Measurements from ENCODE around the gene RNF175.
A peak's percentile ranks its signal among the peaks of the same experiment; 100 is the strongest.

Gene RNF175

DNA sequence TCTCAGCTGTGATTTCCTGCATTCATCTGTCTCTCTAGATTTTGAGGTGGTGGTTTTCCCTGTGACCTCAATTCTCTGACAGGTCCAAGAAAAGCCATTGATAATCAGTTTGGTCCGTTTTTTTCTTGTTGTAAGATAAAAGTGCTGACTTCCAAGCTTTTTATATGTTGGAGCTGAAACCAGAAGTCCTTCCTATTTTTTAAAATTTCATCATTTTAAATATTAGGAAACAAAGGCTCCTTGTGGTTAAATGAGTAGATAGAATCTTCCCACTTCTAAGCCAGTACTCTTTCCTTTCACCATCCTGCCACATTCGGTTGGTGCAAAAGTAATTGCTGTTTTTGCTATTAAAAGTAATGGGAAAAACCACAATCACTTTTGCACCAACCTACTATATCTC is 18.3 kb downstream of the RNF175 start:
- DNase-seq = no peak

DNA sequence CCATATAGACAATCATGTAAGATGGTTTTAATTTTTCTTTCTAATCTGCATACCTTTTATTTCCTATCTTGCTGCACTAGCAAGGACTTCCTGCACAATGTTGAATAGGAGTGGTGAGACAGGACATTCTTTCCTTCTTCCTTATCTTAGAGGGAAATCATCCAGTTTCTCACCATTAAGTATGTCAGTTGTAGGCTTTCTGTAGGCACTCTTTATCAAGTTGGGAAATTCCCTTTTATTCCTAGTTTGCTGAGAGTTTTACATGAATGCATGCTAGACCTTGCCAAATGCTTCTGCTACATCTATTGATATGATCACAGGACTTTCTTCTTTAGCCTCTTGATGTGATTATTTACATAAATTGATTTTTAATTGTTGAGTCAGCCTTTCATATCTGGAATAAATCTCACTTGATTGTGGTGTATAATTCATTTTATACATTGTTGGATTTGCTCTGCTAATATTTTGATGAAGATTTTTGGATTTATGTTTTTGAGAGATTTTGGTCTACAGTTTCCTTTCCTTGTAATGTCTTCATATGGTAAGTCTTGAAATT is 23.8 kb downstream of the RNF175 start:
- no peak for DNase-seq

DNA sequence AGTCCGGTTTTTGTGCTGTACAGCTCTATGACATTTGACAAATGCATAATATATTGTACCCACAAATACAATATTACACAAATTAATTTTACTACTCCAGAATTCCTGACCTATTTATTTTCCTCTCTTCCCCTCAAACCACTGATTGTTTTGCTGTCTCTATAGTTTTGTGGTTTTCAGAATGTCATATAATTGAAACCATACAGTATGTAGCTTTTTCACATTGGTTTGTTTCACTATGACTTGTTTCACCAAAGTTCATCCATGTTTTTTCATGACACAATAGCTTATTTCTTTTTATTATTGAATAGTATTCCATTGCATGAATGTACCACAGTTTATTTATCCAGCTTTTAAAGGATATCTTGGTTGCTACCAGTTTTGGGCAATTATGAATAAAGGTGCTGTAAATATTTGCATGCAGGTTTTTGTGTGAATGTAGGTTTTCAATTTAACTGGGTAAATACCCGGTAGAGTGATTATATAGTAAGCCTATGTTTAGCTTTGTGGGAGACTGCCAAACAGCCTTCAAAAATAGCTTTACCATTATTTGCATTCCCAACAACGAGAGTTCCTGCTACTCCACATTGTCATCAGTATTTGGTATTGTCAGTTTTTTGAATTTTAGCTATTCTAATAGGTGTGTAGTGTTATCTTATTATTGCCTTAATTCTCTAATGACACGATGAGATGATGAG is 25.9 kb downstream of the RNF175 start:
- no peak for DNase-seq

DNA sequence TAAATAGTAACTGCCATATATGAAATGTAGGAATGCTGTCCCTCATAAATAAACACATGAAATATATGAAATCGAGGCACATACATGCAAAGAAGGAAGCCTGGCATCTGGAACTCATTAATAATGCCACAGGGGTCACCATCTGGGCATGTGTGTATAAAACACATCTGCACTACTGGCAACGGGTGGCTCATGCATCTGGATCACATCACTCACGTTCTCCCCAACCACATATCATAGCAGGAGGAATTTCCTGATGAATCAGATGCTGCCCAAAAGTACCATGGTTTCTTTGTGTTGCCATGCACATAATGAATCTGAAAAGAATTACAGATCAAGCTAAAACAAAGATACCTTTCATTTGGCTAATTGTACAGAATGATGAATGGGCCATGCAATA is 28.6 kb downstream of the RNF175 start:
- peak; percentile 72 for DNase-seq

DNA sequence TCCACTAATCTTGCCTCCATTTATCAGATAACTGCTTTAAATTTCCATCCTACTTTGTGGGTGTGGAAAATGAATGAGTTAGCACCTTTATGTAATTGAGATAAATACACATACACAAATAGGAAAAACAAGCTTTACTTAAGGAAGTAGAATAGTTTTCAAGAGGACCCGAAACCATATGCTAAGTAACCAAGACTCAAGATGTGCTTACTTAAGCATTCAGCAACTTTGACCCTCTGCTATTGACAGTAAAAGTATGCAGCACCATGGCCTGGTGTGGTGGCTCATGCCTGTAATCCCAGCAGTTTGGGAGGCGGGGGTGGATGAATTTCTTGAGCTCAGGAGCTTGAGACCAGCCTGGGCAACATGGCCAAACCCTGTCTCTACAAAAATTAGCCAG is 29.9 kb downstream of the RNF175 start:
- no peak for DNase-seq

DNA sequence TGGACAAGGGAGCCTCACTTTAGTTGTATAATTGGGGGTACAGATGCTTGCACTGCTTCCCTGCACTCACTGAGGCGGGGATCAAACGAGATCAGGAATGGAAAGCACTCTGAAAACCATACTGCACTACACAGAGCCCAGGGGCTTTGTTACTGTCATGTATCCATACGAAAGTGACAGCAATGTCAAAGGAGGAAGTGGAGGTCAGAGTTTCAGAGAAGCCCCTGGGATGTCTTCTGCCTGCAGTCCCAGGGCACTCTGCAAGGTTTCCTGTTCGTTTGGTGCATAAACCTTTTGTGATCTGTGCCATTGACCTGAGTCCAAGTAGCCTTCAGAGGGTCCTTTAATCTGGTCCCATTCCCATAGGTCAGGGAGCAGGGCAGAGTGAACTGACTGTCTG is 31.2 kb downstream of the RNF175 start:
- no peak for DNase-seq

DNA sequence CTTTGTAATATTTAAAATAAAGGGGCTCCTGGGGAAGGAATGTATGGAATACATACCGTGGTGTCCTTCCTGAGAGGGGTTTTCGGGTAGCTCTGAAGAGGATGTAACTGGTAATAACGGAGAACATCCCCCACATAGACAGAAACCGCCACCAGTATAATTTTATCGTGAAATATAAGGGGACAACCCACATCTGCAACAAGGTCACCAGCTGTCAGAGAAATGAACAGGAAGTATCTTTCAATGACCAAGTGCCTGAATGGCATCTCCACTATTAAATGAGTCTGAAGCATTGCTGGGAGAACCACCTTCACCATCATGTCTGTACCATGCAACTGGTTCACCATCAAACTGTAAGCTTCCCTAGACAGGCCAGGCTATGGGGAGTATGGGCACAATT is 31.7 kb downstream of the RNF175 start:
- no peak for DNase-seq

DNA sequence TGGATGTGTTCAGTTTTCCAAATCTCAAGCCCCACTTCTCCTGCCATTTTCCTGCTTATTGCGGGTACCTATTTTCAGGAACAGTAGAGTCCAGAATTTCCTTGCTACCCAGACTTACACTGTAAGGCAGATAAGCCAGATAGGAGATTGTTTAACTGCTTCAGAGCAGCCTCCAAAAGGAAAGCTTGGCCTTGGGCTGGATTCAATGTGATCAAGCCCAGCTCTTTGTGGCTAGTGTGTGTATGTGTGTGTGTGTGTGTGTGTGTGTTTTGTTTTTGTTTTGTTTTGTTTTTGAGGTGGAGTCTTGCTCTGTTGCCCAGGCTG is 34.0 kb downstream of the RNF175 start:
- no peak for DNase-seq

DNA sequence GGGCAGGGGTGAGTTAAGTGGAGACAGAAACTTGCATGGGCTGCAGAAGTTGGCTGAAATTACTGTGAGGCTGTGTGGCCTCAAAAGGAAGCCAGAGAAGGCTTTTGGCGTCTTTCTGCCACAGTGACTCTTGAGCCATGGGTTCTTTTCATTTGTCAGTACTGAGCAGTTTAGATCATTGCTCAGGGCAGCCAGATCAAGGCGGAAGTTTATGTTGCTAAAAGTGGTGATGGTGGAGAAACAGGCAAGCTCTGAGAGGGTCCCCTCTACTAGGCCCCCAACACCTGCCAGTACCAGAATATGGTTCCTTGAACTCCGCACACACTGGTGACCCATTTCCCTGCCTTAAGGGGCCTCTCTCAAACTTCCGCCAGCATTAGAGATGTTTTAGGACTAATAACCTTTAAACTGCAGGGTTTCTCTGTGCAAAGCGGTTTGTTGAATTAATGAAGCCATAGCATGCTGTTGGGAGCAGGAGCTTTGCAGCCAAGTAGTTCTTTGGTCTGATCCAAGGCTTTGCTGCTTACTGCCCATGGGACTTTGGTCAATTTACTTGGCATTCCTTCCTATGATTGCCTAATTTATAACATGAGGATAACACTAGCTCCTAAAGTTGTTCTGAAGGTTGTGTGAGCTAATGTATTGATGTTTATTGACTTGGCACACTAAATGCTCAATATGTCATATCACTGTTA is 34.5 kb downstream of the RNF175 start:
- DNase-seq = no peak

DNA sequence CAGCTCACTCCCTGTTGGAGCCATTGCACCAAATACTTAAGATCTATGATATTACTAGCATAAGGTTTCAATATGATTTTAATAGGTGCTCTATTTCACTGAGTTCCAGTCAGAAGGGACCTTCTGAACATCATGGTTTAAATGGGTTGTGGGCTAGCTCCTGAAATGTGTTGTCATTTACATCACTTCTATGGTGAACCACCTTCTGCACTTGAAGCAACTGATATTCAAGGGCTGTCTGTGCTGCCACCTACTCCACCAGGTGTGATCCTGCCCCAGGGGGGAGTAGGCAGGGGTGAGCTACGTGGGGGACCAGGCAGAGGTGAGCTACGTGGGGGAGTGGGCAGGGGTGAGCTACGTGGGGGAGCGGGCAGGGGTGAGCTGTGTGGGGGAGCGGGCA is 35.2 kb downstream of the RNF175 start:
- DNase-seq = no peak

DNA sequence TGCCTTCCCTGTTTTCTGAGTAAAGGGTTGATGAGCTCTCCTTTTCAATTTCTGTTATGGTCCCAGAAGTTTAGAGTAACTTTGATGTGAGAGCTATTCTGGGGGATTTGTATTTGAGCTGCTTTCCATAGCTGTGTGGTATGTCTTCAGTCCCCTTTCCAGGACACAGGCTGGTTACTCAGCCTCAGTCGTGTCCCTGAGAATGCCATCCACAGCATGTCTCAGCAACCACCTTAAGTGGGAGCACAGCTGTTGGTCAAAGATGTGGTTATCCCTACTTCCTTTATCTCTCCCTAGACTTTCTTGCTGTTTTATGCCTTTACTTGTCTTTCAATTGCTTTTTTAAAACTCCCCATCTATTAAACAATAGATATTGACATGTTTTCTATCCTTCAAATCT is 37.8 kb downstream of the RNF175 start:
- DNase-seq = no peak

DNA sequence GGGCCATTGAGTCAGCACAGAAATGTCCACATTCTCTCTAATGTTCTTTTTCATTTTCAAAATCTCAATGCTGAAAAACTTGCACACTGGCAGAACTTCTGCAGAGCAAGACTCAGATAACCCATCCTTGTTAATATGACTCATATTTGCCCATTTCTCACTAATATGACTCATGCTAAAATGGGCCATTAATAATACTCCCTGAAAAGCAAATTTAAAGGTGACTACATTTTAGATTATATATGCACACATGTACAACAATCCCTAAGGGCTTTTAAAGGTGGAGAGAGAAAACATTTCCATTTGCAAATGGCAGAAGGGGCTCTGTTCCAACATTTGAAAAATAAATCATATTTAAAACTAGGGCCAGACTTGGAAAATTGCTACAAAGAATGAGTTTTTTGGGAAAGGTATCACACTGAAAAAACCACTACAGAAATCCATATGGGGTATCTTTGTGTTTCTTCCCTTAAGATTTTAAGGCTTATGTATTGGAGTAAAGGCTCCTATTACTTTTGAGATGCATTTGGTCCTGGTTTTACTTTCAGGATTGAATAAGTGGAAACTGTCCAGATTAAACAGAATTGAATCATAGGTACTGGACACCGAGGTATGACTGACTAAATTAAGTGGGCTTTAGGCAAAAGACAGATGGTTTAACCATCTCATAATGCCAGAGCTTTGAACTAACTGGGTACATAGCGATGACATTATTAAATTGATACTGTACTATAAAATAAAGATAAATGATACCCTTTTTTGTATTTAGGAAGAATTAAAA is 45.8 kb downstream of the RNF175 start:
- no peak for DNase-seq

DNA sequence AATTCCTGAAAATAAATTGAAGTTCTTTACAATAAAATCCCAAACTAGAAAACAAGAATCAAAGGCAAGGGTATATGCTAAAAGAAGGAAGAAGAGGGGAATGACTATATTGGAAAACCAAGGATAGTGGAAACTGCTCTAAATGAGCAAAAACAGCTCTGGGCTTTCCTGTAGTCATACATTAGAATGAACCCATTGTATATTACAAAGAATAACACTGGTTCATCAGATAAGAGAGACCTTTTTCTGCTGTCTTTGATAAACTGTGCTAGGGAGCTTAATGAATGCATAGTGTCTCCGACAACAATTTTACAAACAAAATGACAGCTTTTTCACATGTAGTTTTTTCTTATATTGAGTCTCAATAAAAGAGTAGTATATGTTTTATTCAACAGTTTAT is 49.1 kb downstream of the RNF175 start:
- no peak for DNase-seq

DNA sequence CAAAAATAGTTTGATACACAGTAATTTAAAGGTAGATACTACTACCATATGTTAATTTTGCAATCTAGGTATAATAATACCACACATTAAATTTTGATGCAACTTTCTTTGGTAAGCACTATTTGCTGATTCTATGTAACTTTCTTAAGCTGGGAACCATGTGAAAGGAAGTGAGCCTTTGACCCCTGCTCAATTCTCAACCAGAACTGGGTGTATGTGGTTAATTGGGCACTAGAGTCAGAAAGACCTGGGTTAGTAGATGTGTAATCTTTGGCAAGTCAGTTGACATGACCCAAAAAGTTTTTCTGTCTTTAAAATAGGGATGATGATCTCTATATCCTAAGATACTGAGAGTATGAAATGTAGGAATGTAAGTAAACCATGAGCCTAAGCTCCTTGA is 53.3 kb downstream of the RNF175 start:
- no peak for DNase-seq

DNA sequence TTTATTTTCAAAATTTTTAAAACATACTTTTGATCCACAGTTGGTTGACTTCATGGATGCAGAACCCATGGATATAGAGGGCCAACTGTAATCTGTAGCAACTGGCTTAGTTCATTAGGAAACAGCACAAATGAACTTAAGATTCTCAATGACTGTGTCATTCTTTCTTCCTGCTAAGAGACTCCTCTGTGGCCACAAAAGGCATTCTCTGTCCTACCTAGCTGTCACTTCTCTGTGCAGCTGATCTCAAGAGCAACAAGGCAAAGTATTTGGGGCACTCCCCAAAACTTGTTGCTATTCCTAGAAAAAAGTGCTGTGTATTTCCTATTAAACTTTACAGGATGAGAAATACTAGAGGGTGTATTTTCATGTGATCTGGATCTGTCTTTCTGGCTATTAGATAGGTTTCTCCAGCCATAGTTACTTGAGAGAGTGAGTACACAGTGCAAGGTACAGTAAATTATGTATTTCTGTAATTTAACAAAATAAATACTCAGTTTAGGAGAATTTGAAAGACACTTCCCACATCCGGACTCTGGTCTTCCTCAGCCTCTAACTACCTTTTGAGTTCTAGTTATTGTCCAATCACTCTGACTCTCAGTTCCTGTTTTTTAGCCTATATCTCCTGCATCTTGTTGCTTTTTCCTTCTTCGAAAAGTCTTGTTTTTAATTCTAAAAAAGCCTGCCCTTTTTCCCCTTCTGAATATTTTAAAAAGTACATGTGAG is 53.9 kb downstream of the RNF175 start:
- no peak for DNase-seq

DNA sequence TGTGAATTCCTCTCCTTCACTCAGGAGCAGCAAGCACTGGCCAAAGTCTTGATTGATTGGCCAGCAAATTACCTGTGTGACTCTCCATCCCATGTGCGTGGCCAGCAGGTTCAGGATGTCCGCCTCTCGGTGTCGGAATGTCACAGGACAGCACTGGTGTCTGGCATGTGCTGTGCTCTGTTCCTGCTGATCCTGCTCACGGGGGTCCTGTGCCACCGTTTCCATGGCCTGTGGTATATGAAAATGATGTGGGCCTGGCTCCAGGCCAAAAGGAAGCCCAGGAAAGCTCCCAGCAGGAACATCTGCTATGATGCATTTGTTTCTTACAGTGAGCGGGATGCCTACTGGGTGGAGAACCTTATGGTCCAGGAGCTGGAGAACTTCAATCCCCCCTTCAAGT is 55.3 kb downstream of the RNF175 start:
- no peak for DNase-seq

DNA sequence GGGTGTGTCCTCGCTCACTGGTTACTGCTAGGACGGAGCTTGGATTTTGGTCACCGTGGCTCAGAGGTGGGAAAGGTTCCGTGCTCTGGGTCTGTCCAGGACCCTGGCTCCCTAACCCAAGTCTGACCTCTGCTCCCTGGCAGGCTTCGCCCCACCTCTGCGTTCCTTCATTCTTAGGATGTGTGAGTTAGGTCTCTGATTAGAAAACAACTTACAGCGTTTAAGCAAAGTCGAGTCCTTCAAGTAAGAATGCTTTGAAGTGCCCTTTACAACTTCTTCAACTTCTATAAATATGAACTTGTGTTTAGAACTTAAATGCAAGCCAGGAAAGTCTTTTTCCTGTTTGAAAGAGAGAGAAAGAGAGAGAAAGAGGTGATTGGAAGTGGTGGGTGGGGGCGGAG is 74.9 kb downstream of the RNF175 start:
- no peak for DNase-seq

DNA sequence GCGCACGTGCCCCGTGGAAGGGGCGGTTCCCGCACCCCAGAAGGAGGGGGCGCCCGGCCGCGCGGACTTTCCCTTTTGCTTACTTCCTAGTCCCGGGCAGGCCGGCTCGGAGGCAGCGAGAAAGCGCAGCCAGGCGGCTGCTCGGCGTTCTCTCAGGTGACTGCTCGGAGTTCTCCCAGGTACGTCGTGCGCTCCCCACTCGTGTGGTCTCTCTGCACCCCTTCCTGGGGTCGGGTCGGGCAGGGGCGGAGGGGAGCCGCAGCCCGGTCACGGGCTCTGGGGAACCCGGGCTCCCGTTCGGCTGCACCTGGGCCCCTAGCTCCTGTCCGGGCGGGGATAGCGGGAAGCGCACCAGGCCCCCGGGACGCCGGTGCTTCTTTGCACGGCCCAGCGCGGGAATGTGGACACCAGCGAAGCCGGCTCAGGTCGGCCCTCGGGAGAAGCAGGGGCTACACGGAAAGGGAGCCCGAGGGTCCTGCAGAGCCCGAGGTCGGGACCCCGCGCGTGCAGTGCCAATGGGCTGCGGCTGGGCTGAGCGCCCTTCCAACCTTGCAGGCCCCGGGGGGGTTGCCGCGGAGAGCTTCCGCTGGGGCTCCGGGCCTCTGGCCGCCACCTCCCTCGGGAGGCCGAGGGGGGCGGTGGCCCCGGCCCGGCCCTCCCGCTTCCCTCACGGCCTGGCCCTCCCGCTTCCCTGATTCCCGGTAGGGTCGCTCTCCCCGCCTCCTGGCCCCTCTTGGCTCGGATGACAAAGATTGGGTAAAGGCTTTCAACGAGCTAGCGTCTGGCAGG is 75.4 kb downstream of the RNF175 start, which contains the start of gene TLR2:
Gene TLR2, plus strand, starts transcription at position 99 of the 789 bp plus-strand sequence. CDS start 18,628 bp downstream, outside the sequence.
- no peak for DNase-seq

DNA sequence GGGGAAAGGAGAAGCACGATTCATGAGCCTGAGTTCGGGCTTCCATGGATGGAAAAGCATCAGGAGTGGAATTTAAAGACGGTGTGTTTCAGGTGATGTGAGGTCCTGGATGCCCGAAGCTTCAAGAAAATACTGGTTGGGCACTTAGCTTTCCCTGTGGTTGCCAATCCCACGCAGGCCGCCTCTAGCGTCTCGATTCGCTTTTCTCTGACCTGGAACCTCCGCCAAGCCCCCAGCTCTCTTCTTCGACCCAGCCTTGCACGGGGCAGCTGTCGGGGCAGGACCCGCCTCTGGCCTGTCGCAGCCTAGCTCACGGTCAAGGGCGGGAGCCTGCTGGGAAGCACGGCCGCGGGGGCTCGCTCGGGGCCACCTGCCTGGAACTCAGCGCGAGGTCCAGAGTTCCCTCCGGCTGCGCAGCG is 76.1 kb downstream of the RNF175 start:
- DNase-seq = no peak

DNA sequence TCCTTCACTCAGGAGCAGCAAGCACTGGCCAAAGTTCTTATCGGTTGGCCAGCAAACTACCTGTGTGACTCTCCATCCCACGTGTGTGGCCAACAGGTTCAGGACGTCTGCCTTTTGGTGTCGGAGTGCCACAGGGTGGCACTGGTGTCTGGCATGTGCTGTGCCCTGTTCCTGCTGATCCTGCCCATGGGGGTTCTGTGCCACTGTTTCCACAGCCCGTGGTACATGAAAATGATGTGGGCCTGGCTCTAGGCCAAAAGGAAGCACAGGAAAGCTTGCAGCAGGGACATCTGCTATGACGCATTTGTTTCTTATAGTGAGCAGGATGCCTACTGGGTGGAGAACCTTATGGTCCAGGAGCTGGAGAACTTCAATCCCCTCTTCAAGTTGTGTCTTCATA is 80.3 kb downstream of the RNF175 start:
- DNase-seq = no peak

DNA sequence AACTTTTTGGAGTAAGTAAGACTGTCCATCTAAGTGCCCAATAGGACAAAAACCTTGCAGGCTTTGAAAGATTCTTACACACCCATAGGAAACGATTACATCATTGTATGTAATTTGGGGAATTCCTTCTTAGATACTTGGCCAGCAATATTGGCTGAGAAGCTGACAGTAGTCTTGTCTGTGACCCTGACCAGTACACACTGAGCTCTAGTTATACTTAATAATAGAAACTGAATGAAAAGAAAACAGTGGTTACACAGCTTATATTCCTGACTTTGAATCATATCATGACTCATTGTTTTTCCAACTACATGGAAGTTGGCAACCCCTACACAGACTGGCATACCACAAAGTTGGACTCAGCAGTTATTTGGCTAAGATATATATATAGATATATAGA is 82.8 kb downstream of the RNF175 start:
- peak; percentile 79 for DNase-seq

DNA sequence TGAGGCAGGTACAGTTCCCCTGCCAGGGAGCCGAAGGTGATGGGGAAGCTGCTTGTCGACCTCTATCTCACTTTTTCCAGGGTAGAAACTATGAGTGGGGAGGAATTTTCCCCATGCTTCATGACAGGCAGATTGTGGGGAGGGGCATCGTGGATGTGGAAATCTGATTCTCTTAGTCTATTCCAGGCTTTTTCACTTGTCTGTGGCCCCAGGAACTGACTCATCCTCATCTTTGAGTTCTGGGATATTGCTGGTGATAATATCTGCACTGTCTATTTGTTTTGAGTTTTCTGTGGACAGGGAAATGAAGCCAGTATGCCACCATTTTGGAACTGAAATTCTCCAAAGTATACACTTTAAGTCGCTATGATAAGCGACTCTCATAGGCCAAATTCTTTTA is 83.3 kb downstream of the RNF175 start:
- no peak for DNase-seq

All from amniotic stem cell (primary cell).